NT2/D1 (cell line): ENCODE measurements around the gene PPT1.

Experiments
- DNase-seq: peaks from one replicate; pipeline ENCODE4 v3.0.0-alpha.2; 2011; ENCODE audit warnings: low read depth, low spot score
- H3K27me3 ChIP-seq: 2 replicates; pipeline ENCODE4 v1.6.0; 2011; ENCODE audit warnings: mild to moderate bottlenecking; ENCODE audit not compliant: insufficient read length, insufficient read depth
- H3K36me3 ChIP-seq: 2 replicates; pipeline ENCODE4 v1.6.1; 2011; ENCODE audit warnings: mild to moderate bottlenecking, low read length, mixed read lengths; ENCODE audit not compliant: insufficient read depth, insufficient read length
- H3K4me1 ChIP-seq: 2 replicates; pipeline ENCODE4 v1.5.1; 2011; ENCODE audit not compliant: insufficient read depth, insufficient read length
- H3K4me3 ChIP-seq: 2 replicates; pipeline ENCODE4 v1.5.1; 2011; ENCODE audit warnings: low read depth; ENCODE audit not compliant: insufficient read length
- H3K9ac ChIP-seq: 2 replicates; pipeline ENCODE4 v1.6.0; 2011; ENCODE audit warnings: low read depth; ENCODE audit not compliant: insufficient read length
- H3K9me3 ChIP-seq: 2 replicates; pipeline ENCODE4 v1.5.1; 2011; ENCODE audit warnings: mild to moderate bottlenecking, low read length; ENCODE audit not compliant: insufficient read depth
- SUZ12 ChIP-seq: IDR thresholded peaks from 2 replicates; pipeline ENCODE4 v1.6.1; 2011; ENCODE audit not compliant: insufficient read length, insufficient read depth; ENCODE audit errors: extremely low read depth
- YY1 ChIP-seq: IDR thresholded peaks from 2 replicates; pipeline ENCODE4 v1.6.1; 2011; ENCODE audit not compliant: insufficient read length, insufficient read depth
- ZNF274 ChIP-seq: IDR thresholded peaks from 2 replicates; pipeline ENCODE4 v1.6.1; 2011; ENCODE audit warnings: mild to moderate bottlenecking, low read depth, low read length

Gene PPT1

DNA sequence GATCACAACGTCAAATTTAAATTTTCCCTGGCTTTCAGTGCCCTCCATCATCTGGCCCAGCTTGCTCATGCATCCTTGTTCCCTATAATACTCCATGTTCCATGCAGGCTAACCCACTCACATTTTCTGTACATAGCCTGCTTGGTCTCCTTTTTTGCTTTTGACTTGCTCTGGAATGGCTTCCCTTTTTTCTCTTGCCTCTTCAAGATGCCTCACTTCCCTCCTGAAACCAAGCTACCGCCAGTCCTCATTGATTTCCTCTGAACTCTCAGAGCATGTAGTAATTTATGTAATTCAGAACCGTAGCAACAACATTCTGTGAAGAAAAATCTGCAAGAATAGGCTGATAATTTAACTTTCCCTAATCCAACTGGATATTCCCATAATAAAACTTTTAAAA is 46.2 kb downstream of the PPT1 start:
- peaks cover 79% of the 10 kb centered on the region for H3K36me3 ChIP-seq
- TF ChIP-seq ZNF274 (no peak), SUZ12 (no peak), YY1 (no peak)
- no peak for DNase-seq

DNA sequence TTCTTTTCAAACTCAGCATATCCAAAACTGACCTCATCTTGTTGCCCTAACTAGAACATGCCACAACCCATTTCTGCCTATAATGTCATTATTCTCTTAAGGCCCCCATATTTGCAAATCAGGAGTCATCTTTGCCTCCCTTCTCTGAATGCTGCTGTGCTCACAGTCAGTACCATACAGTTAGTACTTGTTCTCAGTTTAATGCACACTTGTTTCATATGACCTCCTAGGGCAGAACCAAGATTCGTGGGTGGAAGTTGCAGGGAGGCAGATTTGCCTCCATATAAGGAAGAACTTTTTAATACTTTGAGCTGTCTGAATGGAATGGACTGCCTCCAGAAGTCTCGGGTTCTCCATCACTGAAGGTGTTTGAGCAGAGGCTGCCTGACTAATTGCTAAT is 47.3 kb downstream of the PPT1 start:
- no peaks in the 10 kb centered on the region for H3K9me3 ChIP-seq
- no peak for DNase-seq

More for the DNA sequence above, 46.2 kb downstream of the PPT1 start:
- Histone ChIP-seq H3K9ac (no peak overlapping the region), H3K27me3 (no peaks in the 10 kb centered on the region), H3K9me3 (no peaks in the 10 kb centered on the region), H3K4me1 (no peaks in the 10 kb centered on the region), H3K4me3 (no peak overlapping the region)

DNA sequence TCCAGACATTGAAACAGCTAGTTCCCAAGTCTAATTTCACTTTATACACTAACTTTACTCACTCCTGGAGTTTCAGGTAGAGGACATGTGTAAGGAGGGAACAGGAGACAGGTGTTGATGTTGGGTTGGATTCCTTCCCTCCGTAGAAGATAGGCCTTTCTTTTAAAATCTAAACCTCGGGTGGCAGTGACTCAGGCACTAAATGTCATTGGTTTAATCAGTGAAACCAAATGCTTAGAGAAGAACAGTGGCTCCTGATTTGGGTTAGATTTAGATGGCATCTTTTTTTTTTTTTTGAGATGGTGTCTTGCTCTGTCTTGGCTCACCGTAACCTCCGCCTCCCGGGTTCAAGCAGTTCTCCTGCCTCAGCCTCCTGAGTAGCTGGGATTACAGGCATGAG is 49.3 kb downstream of the PPT1 start:
- no peak for DNase-seq
- no peaks in the 10 kb centered on the region for H3K27me3 ChIP-seq
- no peaks in the 10 kb centered on the region for H3K4me1 ChIP-seq
- peaks cover 80% of the 10 kb centered on the region for H3K36me3 ChIP-seq
- TF ChIP-seq YY1 (no peak), ZNF274 (no peak)
- no peaks in the 10 kb centered on the region for H3K9me3 ChIP-seq
- no peak overlapping the region for H3K9ac ChIP-seq
- H3K4me3 ChIP-seq: no peak overlapping the region

More for the DNA sequence above, 47.3 kb downstream of the PPT1 start:
- Histone ChIP-seq H3K27me3 (no peaks in the 10 kb centered on the region), H3K9ac (no peak overlapping the region), H3K36me3 (peaks cover 76% of the 10 kb centered on the region), H3K4me3 (no peak overlapping the region), H3K4me1 (no peaks in the 10 kb centered on the region)
- no peak for TF ChIP-seq ZNF274
- no peak for TF ChIP-seq SUZ12
- TF ChIP-seq YY1: no peak

DNA sequence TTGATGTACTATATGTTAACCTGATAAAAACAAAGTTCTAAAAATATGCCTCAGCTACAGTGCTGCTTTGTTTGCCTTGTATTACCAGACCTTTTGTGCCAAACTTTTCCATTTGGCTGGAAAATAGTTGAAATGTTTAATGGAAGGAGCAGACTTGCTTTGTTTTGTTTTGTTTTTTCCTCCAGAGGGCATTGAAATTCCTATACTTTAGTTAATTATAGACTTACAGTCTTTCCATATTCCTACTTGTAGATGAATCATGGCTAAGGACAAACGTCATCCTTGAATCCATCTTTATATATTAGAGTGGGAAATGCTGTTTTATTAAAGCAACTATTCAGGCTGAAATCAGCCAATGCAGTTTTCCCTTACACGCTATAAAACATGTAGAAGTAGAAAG is 49.8 kb downstream of the PPT1 start:
- H3K4me3 ChIP-seq: no peak overlapping the region
- H3K4me1 ChIP-seq: no peaks in the 10 kb centered on the region
- no peaks in the 10 kb centered on the region for H3K9me3 ChIP-seq
- H3K36me3 ChIP-seq: peaks cover 82% of the 10 kb centered on the region
- TF ChIP-seq ZNF274 (no peak), SUZ12 (no peak), YY1 (no peak)
- no peaks in the 10 kb centered on the region for H3K27me3 ChIP-seq
- H3K9ac ChIP-seq: no peak overlapping the region
- DNase-seq: no peak

DNA sequence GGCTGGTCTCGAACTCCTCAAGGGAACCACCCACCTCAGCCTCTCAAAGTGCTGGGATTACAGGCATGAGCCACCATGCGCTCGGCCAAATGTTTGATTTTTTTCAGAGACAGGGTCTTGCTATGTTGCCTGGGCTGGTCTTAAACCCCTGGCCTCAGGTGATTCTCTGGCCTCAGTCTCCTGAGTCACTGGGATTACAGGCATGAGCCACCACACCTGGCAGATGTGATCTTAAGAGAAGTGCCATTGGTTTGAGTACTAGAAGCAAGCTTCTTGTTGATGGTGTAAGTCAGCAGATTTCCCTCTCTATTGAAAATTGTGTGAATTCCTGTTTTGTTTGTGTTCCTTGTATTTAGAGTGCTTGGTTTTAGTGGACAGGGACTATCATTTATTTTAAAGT is 51.3 kb downstream of the PPT1 start:
- no peak for TF ChIP-seq ZNF274
- TF ChIP-seq SUZ12: no peak
- no peak for TF ChIP-seq YY1
- no peak for DNase-seq
- no peaks in the 10 kb centered on the region for H3K4me1 ChIP-seq
- peaks cover 82% of the 10 kb centered on the region for H3K36me3 ChIP-seq
- no peaks in the 10 kb centered on the region for H3K9me3 ChIP-seq
- H3K9ac ChIP-seq: no peak overlapping the region
- H3K4me3 ChIP-seq: no peak overlapping the region
- H3K27me3 ChIP-seq: no peaks in the 10 kb centered on the region

DNA sequence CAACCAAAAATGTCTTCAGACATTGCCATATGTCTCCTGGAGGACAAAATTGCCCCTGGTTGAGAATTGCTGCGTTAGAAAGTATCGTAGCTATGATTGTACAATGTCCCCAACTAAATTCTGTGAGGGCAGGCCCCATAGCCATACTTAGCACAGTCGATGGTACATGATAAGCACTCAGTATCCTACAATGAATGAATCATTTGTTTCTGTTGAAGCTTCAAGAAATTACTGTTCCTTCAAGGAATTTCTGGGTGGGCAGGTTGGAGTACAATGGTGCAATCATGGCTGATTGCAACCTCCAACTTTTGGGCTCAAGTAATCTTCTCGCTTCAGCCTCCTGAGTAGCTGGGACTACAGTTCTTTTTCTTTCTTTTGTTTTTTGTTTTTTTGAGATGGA is 51.9 kb downstream of the PPT1 start:
- no peaks in the 10 kb centered on the region for H3K27me3 ChIP-seq
- no peak for DNase-seq
- H3K9ac ChIP-seq: no peak overlapping the region
- no peaks in the 10 kb centered on the region for H3K9me3 ChIP-seq
- H3K4me1 ChIP-seq: no peaks in the 10 kb centered on the region
- H3K36me3 ChIP-seq: peaks cover 80% of the 10 kb centered on the region
- TF ChIP-seq SUZ12 (no peak), ZNF274 (no peak), YY1 (no peak)
- H3K4me3 ChIP-seq: no peak overlapping the region

DNA sequence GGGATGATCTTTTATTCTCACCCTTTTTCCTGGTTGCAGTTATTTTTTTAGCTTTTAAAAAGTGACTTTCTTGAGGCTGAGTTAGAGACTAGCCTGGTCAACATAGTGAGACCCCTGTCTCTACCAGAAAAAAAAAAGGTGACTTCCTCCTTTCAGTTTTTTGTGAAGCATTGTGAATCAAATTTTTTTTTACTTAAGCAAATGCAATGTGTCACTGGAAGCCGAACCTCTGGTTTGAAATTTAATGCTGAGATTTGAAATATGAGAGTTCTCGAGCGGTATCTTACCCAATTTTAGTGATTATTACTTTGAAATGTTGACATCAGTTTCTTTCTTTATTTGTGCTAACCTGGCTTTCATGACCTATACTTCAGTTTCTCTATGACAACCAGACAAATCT is 52.9 kb downstream of the PPT1 start:
- H3K36me3 ChIP-seq: peaks cover 70% of the 10 kb centered on the region

DNA sequence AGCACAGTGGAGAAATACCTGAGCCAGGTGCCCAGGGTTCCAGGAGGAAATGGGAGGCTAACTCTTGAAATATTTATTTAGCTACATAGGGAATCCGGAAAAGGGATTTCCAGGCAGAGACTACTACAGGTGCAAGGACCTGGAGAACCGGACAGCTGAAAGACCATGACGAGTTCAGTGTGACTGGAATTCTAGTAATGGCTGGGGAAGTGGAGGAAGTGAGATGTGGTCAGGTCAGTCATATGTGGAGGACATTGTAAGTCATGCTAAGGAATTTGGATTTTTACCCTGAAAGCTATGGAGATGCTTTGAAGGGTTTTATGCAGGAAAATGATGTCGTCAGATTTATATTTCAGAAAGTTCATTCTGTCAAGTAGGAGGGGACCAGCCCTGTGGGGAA is 54.7 kb downstream of the PPT1 start:
- no peaks in the 10 kb centered on the region for H3K4me1 ChIP-seq
- TF ChIP-seq ZNF274: no peak
- TF ChIP-seq YY1: no peak
- TF ChIP-seq SUZ12: no peak
- no peaks in the 10 kb centered on the region for H3K9me3 ChIP-seq
- no peak overlapping the region for H3K4me3 ChIP-seq
- DNase-seq: no peak
- H3K9ac ChIP-seq: no peak overlapping the region
- H3K36me3 ChIP-seq: peaks cover 55% of the 10 kb centered on the region
- no peaks in the 10 kb centered on the region for H3K27me3 ChIP-seq

More for the DNA sequence above, 52.9 kb downstream of the PPT1 start:
- no peak for DNase-seq
- no peak overlapping the region for H3K9ac ChIP-seq
- H3K27me3 ChIP-seq: no peaks in the 10 kb centered on the region
- H3K4me3 ChIP-seq: no peak overlapping the region
- no peak for TF ChIP-seq ZNF274
- TF ChIP-seq YY1: no peak
- no peak for TF ChIP-seq SUZ12
- H3K9me3 ChIP-seq: no peaks in the 10 kb centered on the region
- H3K4me1 ChIP-seq: no peaks in the 10 kb centered on the region
